Hematopoietic multipotent progenitor cell treated with erythropoietin and hydrocortisone succinate and interleukin-3 and kit ligand, for 8 days (in vitro differentiated cells): Measurements from ENCODE around the gene MRPL44.

Source experiments
- DNase-seq: peaks from one replicate; pipeline ENCODE4 v3.0.0-alpha.2; 2015

Gene MRPL44

DNA sequence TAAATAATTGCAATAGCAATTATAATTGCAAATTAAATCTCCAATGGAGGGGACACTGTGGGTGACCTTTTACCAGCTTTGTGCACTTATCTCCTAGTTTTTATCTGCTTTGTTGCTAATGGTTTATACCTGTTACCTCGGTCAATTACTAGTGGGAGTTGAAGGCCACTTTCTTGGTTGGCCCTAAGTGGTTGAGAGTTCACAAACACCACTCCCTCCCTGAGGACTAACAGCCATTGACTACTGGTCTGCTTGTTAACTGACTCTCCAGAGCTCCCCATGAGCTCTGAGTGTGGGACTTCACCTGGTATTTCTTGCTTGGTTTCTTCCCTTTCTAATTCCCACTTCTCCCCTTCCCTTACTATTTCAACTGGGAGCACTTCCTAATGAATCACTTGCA lies 54.6 kb downstream of the MRPL44 start:
- no peak for DNase-seq

DNA sequence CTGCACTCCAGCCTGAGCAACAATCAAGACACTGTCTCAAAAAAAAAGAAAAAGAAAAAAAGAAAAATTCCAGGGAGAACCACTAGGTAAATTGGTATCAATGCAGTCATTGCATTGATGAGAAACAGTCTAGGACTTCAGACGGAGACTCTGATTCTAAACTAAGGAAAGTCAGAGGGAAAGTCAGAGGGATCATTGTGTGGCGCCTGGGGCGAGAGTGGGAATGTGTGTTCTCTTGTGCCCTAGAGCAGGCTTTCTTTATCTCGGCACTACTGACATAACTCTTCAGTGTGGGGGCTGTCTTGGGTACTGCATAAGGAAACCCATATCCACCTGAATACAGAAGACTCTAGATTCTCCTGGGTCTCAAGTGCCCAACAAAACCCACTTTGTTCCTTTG lies 57.1 kb downstream of the MRPL44 start:
- DNase-seq = no peak

DNA sequence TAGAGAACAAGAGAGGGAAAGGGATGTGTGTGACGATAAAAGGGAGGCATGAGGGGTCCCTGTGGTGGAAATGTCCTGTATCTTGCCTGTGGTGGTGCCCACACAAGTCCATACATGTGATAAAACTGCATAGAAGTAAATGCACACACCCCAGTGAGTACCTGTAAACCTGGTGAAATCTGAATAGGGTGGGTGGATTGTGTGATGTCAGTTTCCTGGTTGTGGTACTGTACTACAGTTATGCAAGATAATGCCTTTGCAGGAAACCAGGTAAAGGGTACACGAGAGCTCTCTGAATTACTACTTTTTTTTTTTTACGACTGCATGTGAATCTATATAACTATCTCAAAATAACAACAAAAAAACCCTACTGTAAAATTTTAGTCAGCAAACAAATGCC lies 59.7 kb downstream of the MRPL44 start:
- no peak for DNase-seq
